Measurements from ENCODE around the gene ATP1A1.

ATP1A1 gene

DNA sequence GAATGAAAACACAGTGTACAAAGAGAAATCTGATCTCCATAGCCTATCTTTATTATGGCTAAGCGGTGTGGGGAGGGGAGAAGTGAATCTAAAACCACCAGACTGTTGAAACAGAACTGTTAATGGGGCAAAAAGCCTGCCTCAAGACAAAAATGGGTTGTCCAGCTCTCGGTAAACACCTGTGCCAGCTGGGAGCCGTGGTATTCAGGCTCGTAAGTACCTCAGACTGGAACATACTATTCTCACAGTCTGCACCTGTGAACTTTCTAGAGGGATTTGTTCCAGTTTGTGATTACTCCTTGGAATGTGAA, 42.7 kb upstream of the ATP1A1 start:
- Histone ChIP-seq H3K18ac (ENCODE audit: low read length) (no peak overlapping the region), H3K36me3 (replicated peaks in 1 of 2; ENCODE audit: control insufficient read depth in 2 of 2, insufficient read depth in 2 of 2, low read length in 2 of 2) (no peaks in the 10 kb centered on the region), H3K4me1 (ENCODE audit: control insufficient read depth in 2 of 2, insufficient read depth in 1 of 2, low read depth in 1 of 2, low read length in 2 of 2) (no peaks in the 10 kb centered on the region), H3K27ac (replicated peaks; ENCODE audit: low read length) (no peak overlapping the region), H3K4me2 (ENCODE audit: insufficient read depth, low read length, poor library complexity, severe bottlenecking) (no peak overlapping the region), H3K4ac (ENCODE audit: low read length) (no peak overlapping the region), H2BK15ac (ENCODE audit: low read length) (no peak overlapping the region), H2BK5ac (ENCODE audit: low read length) (no peak overlapping the region), H4K8ac (ENCODE audit: low read depth, low read length) (no peak overlapping the region), H3K23ac (ENCODE audit: low read depth, low read length, poor library complexity) (no peak overlapping the region), H3K79me1 (ENCODE audit: low read depth, low read length) (no peaks in the 10 kb centered on the region), H4K91ac (ENCODE audit: low read depth, low read length, poor library complexity) (no peak overlapping the region), H3K4me3 (ENCODE audit: low read length in 2 of 2) (no peak overlapping the region), H2BK12ac (ENCODE audit: low read length) (no peak overlapping the region), H3K27me3 (ENCODE audit: control insufficient read depth in 3 of 3, insufficient read depth in 3 of 3, low read depth in 1 of 3, low read length in 3 of 3) (peaks cover 0 to 3% (median 0%) of the 10 kb centered on the region in 3 experiments), H2BK120ac (ENCODE audit: low read depth, low read length) (no peak overlapping the region), H2AFZ (ENCODE audit: low read length) (no peak overlapping the region), H3K9me3 (replicated peaks in 1 of 2; ENCODE audit: control insufficient read depth in 2 of 2, insufficient read depth in 1 of 2, low read depth in 1 of 2, low read length in 2 of 2) (no peaks in the 10 kb centered on the region), H3K14ac (ENCODE audit: low read length) (no peak overlapping the region), H2AK5ac (ENCODE audit: low read depth, low read length) (no peak overlapping the region), H3K9ac (ENCODE audit: low read depth, low read length, poor library complexity) (no peak overlapping the region)
- WGBS, 2 donors (ENCODE audit: extremely low coverage in 2 of 2, insufficient read length in 2 of 2, insufficient replicate concordance in 1 of 2): no CpG with 5 or more reads among the region's 4 CpGs
- DNase-seq (ENCODE audit: low spot score): no peak

DNA sequence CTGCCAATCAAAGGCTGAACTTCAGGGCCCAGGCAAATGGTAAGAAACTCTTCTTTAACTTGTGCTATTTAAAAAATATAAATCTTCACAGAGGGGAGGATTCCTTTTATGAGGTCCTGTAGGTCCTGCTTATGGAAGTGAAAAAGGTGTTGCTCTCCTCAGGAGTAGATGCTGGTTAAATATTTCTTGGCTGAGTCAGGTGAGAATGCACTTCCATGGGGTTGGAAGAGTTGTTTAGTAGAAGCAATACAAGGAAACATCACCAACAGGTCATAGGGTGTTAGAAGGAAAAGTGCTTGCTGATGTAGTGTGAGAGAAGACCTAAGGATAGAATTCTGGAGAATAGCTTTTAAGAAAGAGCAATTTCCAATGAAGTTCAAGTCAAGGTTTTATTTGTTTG, 42.2 kb upstream of the ATP1A1 start:
- no peak overlapping the region for H2BK5ac ChIP-seq (ENCODE audit: low read length)
- no peak overlapping the region for H2AFZ ChIP-seq (ENCODE audit: low read length)
- no peaks in the 10 kb centered on the region for H3K4me1 ChIP-seq (ENCODE audit: control insufficient read depth in 2 of 2, insufficient read depth in 1 of 2, low read depth in 1 of 2, low read length in 2 of 2)
- peaks cover 0 to 3% (median 0%) of the 10 kb centered on the region in 3 experiments for H3K27me3 ChIP-seq (ENCODE audit: control insufficient read depth in 3 of 3, insufficient read depth in 3 of 3, low read depth in 1 of 3, low read length in 3 of 3)
- H2BK120ac ChIP-seq (ENCODE audit: low read depth, low read length): no peak overlapping the region
- H3K9ac ChIP-seq (ENCODE audit: low read depth, low read length, poor library complexity): no peak overlapping the region
- no peak overlapping the region for H4K91ac ChIP-seq (ENCODE audit: low read depth, low read length, poor library complexity)
- DNase-seq (ENCODE audit: low spot score): no peak
- H3K4ac ChIP-seq (ENCODE audit: low read length): no peak overlapping the region
- no peaks in the 10 kb centered on the region for H3K79me1 ChIP-seq (ENCODE audit: low read depth, low read length)
- H3K18ac ChIP-seq (ENCODE audit: low read length): no peak overlapping the region
- H4K8ac ChIP-seq (ENCODE audit: low read depth, low read length): no peak overlapping the region
- H3K9me3 ChIP-seq (replicated peaks in 1 of 2; ENCODE audit: control insufficient read depth in 2 of 2, insufficient read depth in 1 of 2, low read depth in 1 of 2, low read length in 2 of 2): no peaks in the 10 kb centered on the region
- H2AK5ac ChIP-seq (ENCODE audit: low read depth, low read length): no peak overlapping the region
- no peak overlapping the region for H3K14ac ChIP-seq (ENCODE audit: low read length)
- H3K4me3 ChIP-seq (ENCODE audit: low read length in 2 of 2): no peak overlapping the region
- no peak overlapping the region for H3K23ac ChIP-seq (ENCODE audit: low read depth, low read length, poor library complexity)
- no peak overlapping the region for H3K4me2 ChIP-seq (ENCODE audit: insufficient read depth, low read length, poor library complexity, severe bottlenecking)
- no peaks in the 10 kb centered on the region for H3K36me3 ChIP-seq (replicated peaks in 1 of 2; ENCODE audit: control insufficient read depth in 2 of 2, insufficient read depth in 2 of 2, low read length in 2 of 2)
- H3K27ac ChIP-seq (replicated peaks; ENCODE audit: low read length): no peak overlapping the region
- H2BK12ac ChIP-seq (ENCODE audit: low read length): no peak overlapping the region
- H2BK15ac ChIP-seq (ENCODE audit: low read length): no peak overlapping the region

DNA sequence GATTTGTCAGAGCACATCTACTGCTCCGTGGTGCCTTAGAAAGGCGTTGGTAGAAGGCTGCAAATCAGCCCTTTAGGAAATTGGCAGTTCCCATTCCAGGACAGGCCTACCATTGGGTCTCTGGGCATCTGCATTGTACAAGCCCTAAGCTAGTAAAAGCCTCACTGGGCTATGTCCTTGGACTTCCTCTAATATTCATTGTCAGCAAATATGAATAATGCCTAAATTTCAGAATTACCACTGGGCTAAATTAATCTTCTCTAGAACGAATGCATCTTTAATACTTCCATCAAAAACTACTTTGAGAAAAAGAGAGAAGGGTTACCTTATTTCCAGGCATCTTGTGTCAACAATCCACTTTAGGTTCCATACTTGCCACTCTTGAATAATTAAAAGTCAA, 41.5 kb upstream of the ATP1A1 start:
- H3K4me3 ChIP-seq (ENCODE audit: low read length in 2 of 2): no peak overlapping the region
- no CpG with 5 or more reads among the region's 3 CpGs for WGBS, 2 donors (ENCODE audit: extremely low coverage in 2 of 2, insufficient read length in 2 of 2, insufficient replicate concordance in 1 of 2)

DNA sequence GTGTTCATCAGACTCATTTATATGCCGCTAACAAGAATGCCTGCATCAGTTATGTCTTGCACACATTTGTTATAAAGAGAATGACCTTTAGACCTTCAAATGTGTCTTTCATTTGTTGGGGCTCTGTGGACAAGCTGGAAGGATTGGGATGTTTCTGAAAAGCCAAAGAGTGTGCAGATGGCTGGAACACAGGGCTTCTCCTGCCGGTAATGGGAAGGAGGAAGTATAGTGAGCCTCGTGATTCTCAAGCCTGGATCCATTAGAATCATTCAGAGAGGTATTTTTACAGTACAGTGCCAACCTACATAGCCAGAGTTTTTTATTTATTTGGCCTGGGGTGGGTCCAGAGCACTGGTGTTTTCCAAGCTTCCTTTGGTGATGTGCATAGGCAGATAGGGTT, 40.6 kb upstream of the ATP1A1 start:
- no peak overlapping the region for H3K18ac ChIP-seq (ENCODE audit: low read length)
- DNase-seq (ENCODE audit: low spot score): no peak
- no peak overlapping the region for H2AK5ac ChIP-seq (ENCODE audit: low read depth, low read length)
- no peak overlapping the region for H3K4me2 ChIP-seq (ENCODE audit: insufficient read depth, low read length, poor library complexity, severe bottlenecking)
- no peak overlapping the region for H3K14ac ChIP-seq (ENCODE audit: low read length)
- no peak overlapping the region for H2BK120ac ChIP-seq (ENCODE audit: low read depth, low read length)
- H2AFZ ChIP-seq (ENCODE audit: low read length): no peak overlapping the region
- no peaks in the 10 kb centered on the region for H3K36me3 ChIP-seq (replicated peaks in 1 of 2; ENCODE audit: control insufficient read depth in 2 of 2, insufficient read depth in 2 of 2, low read length in 2 of 2)
- H2BK12ac ChIP-seq (ENCODE audit: low read length): no peak overlapping the region
- H3K4ac ChIP-seq (ENCODE audit: low read length): no peak overlapping the region
- H3K9ac ChIP-seq (ENCODE audit: low read depth, low read length, poor library complexity): no peak overlapping the region
- H4K91ac ChIP-seq (ENCODE audit: low read depth, low read length, poor library complexity): no peak overlapping the region
- H4K8ac ChIP-seq (ENCODE audit: low read depth, low read length): no peak overlapping the region
- H3K4me1 ChIP-seq (ENCODE audit: control insufficient read depth in 2 of 2, insufficient read depth in 1 of 2, low read depth in 1 of 2, low read length in 2 of 2): no peaks in the 10 kb centered on the region
- no peaks in the 10 kb centered on the region for H3K79me1 ChIP-seq (ENCODE audit: low read depth, low read length)
- H3K9me3 ChIP-seq (replicated peaks in 1 of 2; ENCODE audit: control insufficient read depth in 2 of 2, insufficient read depth in 1 of 2, low read depth in 1 of 2, low read length in 2 of 2): no peaks in the 10 kb centered on the region
- WGBS, 2 donors (ENCODE audit: extremely low coverage in 2 of 2, insufficient read length in 2 of 2, insufficient replicate concordance in 1 of 2): no CpG with 5 or more reads among the region's 3 CpGs
- H3K27me3 ChIP-seq (ENCODE audit: control insufficient read depth in 3 of 3, insufficient read depth in 3 of 3, low read depth in 1 of 3, low read length in 3 of 3): peaks cover 0 to 7% (median 0%) of the 10 kb centered on the region in 3 experiments
- H3K23ac ChIP-seq (ENCODE audit: low read depth, low read length, poor library complexity): no peak overlapping the region
- no peak overlapping the region for H3K4me3 ChIP-seq (ENCODE audit: low read length in 2 of 2)
- H2BK5ac ChIP-seq (ENCODE audit: low read length): no peak overlapping the region
- H2BK15ac ChIP-seq (ENCODE audit: low read length): no peak overlapping the region
- H3K27ac ChIP-seq (replicated peaks; ENCODE audit: low read length): no peak overlapping the region

More for the DNA sequence above, 41.5 kb upstream of the ATP1A1 start:
- no peak overlapping the region for H2AFZ ChIP-seq (ENCODE audit: low read length)
- no peak for DNase-seq (ENCODE audit: low spot score)
- no peaks in the 10 kb centered on the region for H3K9me3 ChIP-seq (replicated peaks in 1 of 2; ENCODE audit: control insufficient read depth in 2 of 2, insufficient read depth in 1 of 2, low read depth in 1 of 2, low read length in 2 of 2)
- no peak overlapping the region for H2BK5ac ChIP-seq (ENCODE audit: low read length)
- no peak overlapping the region for H3K23ac ChIP-seq (ENCODE audit: low read depth, low read length, poor library complexity)
- no peak overlapping the region for H3K18ac ChIP-seq (ENCODE audit: low read length)
- H2BK15ac ChIP-seq (ENCODE audit: low read length): no peak overlapping the region
- no peak overlapping the region for H4K91ac ChIP-seq (ENCODE audit: low read depth, low read length, poor library complexity)
- H3K14ac ChIP-seq (ENCODE audit: low read length): no peak overlapping the region
- H3K4me2 ChIP-seq (ENCODE audit: insufficient read depth, low read length, poor library complexity, severe bottlenecking): no peak overlapping the region
- no peaks in the 10 kb centered on the region for H3K4me1 ChIP-seq (ENCODE audit: control insufficient read depth in 2 of 2, insufficient read depth in 1 of 2, low read depth in 1 of 2, low read length in 2 of 2)
- no peak overlapping the region for H4K8ac ChIP-seq (ENCODE audit: low read depth, low read length)
- H2AK5ac ChIP-seq (ENCODE audit: low read depth, low read length): no peak overlapping the region
- H3K79me1 ChIP-seq (ENCODE audit: low read depth, low read length): no peaks in the 10 kb centered on the region
- H3K9ac ChIP-seq (ENCODE audit: low read depth, low read length, poor library complexity): no peak overlapping the region
- no peak overlapping the region for H2BK120ac ChIP-seq (ENCODE audit: low read depth, low read length)
- H3K27ac ChIP-seq (replicated peaks; ENCODE audit: low read length): no peak overlapping the region
- no peaks in the 10 kb centered on the region for H3K36me3 ChIP-seq (replicated peaks in 1 of 2; ENCODE audit: control insufficient read depth in 2 of 2, insufficient read depth in 2 of 2, low read length in 2 of 2)
- peaks cover 0 to 4% (median 0%) of the 10 kb centered on the region in 3 experiments for H3K27me3 ChIP-seq (ENCODE audit: control insufficient read depth in 3 of 3, insufficient read depth in 3 of 3, low read depth in 1 of 3, low read length in 3 of 3)
- H2BK12ac ChIP-seq (ENCODE audit: low read length): no peak overlapping the region
- no peak overlapping the region for H3K4ac ChIP-seq (ENCODE audit: low read length)
